PC-3 (cell line): ENCODE measurements around the gene TSPAN9.

Experiments used
- CTCF ChIP-seq: fragments of 300-600 bp; sonication (generic); conservative IDR thresholded peaks from 2 replicates; pipeline ENCODE4 v1.5.1; 2017; ENCODE audit warnings: antibody characterized with exemption, low read depth, mild to moderate bottlenecking, low read length
- EZH2 ChIP-seq: fragments of 300-600 bp; sonication (generic); IDR thresholded peaks from one replicate; pipeline ENCODE4 v1.6.1; 2017; ENCODE audit warnings: antibody characterized with exemption, mild to moderate bottlenecking, low read length; ENCODE audit not compliant: unreplicated experiment

GRCh38 chr12:3120701-3121100, 43.5 kb downstream of the TSPAN9 start:
- TF ChIP-seq CTCF, result no peak
- TF ChIP-seq EZH2, result no peak
